HG02840 (cell line): ENCODE data around the gene PSD.

Experiments
- ATAC-seq: cut with Tn5 transposase; IDR thresholded peaks from one replicate; pipeline ENCODE4 v1.9.1; 2021; ENCODE audit warnings: mild to moderate bottlenecking, moderate library complexity, moderate number of reproducible peaks; ENCODE audit not compliant: unreplicated experiment, low FRiP score

Gene PSD

DNA sequence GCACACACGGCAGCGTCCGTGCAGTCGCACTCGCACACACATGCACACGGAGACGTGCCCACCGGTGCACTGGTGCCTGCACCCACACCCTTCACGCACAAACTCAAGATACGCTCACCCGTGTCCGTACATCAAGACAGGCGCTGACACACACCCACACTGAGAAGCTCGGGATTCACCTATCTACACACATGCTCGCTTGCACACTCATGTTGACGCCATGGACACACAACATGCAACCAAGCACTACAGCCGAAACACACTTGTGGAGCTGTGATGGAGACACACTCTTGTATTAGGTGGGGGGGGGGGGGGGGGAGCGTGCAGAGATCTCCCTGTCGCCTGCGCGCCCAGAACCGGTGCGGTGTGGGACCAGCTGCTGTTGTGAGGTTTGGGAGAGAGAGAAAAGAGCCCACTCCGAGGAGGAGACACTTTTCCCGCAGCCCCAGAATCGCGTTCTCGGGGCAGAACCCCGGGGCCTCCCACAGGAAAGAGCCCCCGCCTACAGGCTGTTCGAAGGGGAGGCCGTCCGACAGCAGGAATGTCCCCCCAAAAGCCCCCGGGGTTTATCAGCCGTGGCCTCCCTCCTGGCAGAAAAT, 23.7 kb downstream of the PSD start:
- no peak for ATAC-seq

DNA sequence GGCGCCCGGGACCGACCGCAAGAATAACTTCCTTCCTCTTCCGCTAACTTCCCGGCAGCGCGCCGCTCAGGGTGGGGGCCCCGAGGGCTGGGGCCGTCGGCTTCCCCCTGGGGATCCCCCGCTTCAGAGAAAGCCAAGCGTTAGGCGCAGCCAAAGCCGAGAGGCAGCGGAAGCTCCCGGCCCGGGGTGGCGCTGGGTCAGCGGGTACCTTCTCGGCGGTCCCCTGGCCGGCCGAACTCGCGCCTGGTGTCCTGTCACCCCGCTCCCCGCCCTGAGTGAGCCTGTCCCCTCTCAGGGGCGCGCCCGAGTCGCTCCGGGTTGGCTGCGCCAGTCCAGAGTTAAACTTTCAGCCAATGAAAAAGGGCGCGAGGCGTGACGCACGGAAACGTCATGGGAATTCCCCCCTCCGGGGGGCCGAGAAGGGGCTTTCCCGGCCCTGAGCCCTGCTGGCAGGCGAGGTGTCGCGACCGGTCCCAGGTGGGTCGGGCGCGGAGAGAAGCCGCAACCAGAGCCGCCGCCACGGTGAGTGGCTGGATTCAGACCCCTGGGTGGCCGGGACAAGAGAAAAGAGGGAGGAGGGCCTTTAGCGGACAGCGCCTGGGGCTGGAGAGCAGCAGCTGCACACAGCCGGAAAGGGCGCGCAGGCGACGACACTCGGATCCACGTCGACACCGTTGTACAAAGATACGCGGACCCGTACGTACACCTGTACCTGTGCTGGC, 24.3 kb downstream of the PSD start:
- peak; percentile 75 for ATAC-seq

DNA sequence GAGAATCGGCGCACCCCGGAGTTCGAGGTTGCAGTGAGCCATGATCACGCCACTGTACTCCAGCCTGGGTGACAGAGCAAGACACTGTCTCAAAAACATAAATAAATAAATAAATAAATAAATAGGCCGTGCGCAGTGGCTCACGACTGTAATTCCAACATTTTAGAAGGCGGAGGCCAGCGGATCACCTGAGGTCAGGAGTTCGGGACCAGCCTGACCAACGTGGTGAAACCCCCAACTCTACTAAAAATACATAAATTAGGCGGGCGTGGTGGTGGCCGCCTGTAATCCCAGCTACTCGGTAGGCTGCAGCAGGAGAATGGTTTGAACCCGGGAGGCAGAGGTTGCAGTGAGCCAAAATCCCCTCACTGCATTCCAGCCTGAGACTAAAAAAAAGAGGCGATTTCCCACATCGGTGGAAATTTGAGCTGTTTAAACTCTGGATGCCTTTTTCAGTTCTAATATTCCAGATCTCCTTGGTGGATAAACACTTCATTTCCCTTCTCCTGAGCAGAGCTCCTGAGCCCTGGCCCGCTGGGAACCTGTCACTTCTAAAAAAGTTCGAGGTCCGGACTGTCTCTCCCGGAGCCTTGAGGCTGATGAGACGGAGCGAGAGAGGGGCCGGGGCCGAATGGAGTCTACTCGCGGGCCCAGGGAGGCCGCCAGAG, 25.0 kb downstream of the PSD start:
- no peak for ATAC-seq

DNA sequence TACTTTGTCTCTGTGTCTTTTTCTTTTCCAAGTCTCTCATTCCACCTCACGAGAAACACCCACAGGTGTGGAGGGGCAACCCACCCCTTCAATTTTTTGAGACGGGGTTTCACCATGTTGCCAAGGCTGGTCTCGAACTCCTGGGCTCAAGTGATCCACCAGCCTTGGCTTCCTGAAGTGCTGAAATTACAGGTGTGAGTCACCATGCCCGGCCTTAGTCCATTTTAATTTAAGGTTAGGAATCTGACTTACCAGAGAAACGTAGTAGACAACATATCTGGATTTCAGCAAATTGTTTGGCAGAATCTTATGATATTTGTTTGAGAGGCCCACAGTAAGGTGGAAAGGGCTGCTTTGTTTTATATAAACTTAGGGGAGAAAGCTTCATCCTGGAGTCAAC, 26.3 kb downstream of the PSD start:
- no peak for ATAC-seq

GRCh38 chr10:102389894-102390293, 28.7 kb downstream of the PSD start:
- ATAC-seq, result no peak

- ATAC-seq, result no peak
Observed at GRCh38 chr10:102384606-102385429, 33.8 kb downstream of the PSD start.

DNA sequence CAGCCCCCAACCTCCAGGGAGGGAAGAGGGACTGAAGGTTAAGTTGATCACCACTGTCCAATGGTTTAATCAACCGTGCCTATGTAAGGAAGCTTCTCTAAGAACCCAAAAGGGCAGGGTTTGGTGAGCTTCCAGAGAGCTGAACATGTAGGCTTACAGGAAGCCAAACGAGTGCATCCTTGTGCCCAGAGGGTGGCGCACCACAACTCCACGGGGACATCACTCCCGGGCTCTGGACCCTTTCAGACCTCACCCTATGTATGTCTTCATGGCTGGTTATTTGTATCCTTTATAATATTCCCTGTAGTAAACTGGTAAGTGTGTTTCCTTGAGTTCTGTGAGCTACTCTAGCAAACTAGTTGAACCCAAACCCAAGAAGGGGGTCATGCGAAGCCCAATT, 34.5 kb downstream of the PSD start:
- ATAC-seq, result no peak

DNA sequence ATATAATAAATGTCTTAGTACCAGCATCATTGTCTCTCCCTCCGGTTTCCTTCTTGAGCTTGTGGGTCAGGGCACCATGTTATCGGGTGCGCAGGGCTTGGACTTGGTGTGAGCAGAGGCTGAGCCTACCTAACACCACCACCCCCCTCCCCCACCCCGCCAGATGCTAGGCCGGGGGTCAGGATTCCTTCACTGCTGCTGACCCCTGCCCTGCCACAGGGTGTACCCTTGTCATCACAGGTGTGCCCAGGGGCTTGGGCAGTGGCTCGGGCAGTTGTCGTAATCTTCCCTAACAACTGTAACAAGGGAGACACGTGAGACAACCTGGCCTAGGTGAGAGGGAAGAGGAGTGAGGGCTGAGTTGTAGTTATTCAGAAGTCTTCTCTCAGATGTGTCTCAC, 35.7 kb downstream of the PSD start:
- no peak for ATAC-seq

- no peak for ATAC-seq
Observed at GRCh38 chr10:102381983-102382382, 36.6 kb downstream of the PSD start.

- no peak for ATAC-seq
Observed at GRCh38 chr10:102379383-102379782, 39.2 kb downstream of the PSD start.

DNA sequence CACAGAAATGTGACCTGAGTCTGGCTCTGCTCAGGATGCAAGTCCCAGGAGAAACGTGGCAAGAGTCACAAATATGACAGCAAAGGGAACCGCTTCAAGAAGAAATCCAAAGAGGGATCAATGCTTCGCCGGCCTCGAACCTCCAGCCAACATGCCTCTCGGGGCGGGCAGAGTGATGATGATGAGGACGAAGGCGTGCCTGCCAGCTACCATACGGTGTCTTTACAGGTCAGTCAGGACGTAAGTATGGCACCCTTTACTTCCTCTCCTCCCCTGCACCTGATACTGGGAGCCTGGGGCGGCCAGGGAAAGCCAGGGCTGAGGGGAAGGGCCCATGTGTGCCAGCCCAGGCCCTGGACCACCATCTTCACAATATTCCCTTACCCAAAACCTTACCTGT, 41.7 kb downstream of the PSD start:
- no peak for ATAC-seq

DNA sequence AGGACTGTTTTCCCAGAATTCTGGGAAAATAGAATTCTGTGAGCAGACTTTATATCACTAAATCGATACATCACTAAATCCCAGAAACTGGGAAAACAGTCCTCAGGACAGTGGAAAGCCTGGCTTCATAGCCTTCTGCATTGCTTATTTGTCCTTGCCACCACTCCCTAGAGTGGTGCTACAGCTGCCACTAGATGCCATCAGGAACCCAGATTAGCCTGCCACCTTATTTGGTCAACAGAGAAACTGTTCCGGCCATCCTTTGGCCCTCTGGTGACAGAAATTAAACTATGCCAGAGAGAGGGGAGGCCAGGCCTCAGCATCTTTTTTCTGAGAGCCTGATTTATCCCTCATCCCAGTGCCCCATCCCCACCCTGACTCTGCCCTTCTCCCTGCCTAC, 42.7 kb downstream of the PSD start:
- ATAC-seq, result no peak

GRCh38 chr10:102375250-102375649, 43.3 kb downstream of the PSD start:
- no peak for ATAC-seq

- ATAC-seq, result no peak
Observed at GRCh38 chr10:102371295-102371694, 47.3 kb downstream of the PSD start.

DNA sequence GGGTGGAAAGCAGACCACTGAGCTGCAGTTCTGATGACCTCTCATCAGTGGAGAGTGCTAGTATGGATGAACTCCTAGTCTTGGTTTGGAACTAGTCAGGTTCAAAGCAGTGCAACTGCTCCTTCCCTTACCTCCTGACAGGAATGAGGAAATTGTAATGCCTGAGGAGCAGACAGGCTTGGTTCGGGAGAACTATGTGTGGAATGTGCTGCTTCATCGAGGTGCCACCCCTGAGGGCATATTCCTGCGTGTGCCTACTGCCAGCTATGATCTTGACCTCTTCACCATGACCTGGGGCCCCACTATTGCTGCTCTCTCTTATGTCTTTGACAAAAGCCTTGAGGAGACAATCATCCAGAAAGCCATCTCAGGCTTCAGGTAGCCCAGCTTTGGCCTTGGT, 50.5 kb downstream of the PSD start:
- ATAC-seq, result no peak

DNA sequence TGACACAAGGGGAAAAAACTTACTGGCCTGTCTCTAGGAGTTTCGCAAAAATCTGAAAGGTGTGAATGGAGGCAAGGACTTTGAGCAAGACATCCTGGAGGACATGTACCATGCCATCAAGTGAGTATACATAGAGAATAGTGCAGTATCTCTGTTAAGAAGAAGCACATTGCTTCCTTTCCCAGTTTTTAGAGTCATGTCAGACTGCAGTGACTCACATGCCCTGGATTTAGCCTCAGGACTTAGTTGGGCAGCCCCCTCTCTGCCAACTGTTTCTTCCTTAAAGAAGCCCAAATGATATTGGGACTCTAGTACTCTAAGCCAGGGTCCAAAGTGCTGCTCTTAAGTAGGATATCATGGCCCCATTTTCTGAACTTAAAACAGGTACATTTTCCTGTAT, 51.1 kb downstream of the PSD start:
- no peak for ATAC-seq

GRCh38 chr10:102358712-102359382, 59.7 kb downstream of the PSD start:
- ATAC-seq, result no peak

DNA sequence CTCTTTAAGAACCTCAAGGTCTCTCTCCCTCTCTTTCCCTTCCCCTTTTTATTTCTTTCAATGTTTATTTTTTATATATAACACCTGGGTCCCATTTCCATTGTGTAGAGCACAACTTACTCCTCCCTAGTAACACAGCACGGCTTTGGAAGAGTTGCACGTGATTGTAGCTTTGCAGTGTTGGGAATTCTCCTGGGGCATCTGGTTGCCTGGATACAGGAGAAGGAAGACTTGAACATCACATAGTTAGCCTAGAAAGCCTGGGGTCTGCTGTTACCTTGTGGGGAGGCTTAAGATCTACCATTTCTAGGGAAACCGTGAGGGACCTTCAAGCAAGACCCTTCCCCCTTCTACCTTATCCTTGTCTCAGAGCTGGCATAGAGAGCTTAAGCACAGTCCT, 64.1 kb downstream of the PSD start:
- ATAC-seq, result no peak
